GM19468 (cell line): Measurements from ENCODE around the gene TCF25.

ENCODE experiments used
- ATAC-seq: cut with Tn5 transposase; IDR thresholded peaks from one replicate; pipeline ENCODE4 v1.9.1; 2021; ENCODE audit warnings: mild to moderate bottlenecking, moderate library complexity, moderate number of reproducible peaks; ENCODE audit not compliant: unreplicated experiment; ENCODE audit errors: extremely low read depth

TCF25 gene

GRCh38 chr16:89843409-89844350 lies 29.7 kb upstream of the TCF25 start:
- no peak for ATAC-seq

DNA sequence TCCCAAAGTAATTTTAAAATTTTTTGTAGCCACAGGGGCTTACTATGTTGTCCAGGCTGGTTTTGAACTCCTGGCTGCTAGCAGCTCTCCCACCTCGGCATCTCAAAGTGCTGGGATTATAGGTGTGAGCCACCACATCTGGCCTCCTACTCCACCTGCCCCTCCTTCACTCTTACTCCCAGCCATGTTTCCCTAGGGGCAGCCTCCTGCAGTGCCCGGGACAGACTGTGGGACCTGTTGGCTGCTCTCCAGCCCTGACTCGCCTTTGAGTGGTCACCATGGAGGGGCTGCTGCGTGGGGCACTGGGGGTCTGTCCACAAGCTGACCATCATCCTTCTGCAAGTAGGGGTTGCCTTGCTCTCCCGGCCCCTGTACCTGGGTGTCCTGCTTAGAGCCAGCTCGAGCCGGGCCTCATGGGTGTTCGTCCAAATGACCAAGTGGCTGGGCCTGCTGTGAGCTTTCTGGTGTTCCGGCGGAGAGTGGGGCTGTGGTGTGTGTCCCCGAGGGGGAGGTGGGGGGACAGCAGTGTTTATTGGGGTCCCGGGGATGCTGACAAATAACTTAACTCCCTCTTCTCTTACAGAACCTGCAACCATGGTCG lies 28.6 kb upstream of the TCF25 start:
- no peak for ATAC-seq

DNA sequence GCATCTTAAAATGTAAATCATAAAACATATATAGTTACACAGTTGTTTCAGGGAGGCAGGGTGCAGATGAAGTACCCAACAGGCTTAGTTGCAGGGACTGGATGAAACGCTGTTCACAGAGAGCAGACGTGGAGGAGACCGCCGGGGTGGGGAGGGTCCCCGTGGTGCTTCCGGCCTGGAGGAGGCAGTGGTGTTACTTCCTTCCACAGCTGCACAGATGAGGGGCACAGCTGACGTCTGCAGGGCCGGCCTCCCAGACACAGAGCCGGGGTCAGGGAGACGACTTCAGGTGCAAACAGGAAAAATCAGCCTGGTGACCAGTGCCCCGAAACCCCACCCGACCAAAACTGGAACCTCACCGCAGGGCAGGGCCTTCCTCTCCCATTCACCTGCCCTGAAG lies 28.0 kb upstream of the TCF25 start:
- ATAC-seq, result no peak

DNA sequence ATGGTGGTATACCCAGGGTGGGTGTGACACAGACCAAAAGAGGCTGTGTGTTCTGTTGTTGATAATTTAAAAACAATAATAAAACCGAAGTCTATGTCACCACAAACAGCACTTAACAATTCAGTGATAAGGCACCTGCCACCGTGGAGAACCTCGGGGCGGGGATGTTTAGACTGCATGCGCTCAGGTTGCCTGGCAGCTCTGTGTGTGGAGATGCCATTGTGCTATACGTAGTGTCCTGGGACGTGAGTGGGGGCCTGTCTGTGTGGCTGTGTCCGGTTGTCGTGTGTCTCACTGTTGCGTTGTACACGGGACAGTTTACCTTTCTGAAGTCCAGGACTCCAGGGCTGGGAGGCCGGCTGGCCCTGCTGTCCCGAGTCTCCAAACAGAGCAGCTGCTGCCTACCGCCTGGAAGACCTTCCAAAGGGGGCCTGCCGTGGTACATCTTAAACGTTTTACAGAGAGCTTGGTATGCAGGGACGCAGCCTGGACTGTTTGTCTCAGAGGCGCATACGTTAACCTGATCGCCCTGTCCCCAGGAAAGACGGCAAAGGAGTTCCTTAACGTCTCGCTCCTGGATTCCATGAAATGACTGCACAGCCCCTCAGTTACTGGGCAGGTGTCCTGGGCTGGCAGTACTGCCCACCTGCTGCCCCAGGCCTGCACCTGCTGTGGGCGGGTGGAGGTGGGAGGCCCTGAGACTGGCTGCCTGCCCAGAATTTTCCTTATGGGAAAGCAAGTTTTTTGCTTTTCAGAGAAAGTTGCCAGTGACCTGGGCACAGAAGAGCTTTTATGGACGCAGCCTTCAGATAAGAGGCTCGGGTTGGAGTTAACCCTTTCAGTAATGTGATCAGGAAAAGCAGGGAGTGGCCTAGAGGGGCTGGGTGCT lies 26.1 kb upstream of the TCF25 start:
- ATAC-seq, result no peak

DNA sequence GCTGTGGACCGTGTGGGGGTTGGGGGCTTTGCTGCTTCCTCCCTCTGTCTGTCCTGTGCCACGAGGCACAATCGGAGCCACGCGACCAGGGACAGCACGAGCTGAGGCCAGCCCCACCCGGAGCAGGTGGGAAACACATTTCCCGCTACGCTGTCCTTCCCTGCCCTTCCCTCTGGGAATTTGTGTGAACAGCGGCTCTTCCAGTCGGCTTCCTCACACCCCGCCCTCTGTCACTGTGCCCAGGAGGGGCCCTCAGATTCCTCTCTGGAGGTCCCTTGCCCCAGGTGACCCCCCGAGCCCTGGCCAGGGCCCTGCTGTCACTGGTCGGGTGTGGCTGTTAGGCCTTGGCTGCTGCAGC lies 25.5 kb upstream of the TCF25 start:
- ATAC-seq, result no peak

GRCh38 chr16:89848974-89849373 lies 24.4 kb upstream of the TCF25 start:
- no peak for ATAC-seq

- ATAC-seq, result no peak
These were observed 19.9 kb upstream of the TCF25 start for GRCh38 chr16:89853306-89853993.

DNA sequence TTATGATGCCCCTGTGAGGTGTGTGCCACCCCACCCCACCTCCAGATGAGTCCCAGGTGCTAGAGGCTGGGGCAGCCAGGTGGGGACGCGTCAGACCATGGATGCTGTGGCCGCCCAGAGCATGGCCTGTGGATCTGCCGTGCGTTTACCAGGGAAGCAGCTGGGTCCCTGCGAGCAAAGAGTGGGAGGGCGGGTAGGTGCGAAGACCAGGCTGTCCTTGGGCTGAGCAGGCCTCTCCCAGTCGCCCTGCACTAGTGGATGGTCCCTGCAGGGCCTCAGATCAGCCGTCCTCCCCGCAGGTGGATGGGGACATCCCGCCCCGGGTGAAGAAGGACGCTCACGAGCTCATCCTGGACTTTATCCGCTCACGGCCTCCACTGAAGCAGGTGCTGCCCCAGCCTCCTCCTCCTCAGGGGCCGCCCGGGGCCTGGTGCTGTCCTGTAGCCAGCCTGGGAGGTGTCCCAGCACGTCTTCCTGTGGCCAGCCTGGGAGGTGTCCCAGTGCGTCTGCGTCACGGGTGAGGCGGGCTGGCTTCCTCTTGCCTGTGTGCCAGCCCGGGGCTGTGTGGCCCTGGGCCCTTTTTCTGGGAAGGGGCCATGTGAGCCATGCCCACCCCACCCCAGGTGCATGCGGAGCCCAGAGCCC lies 18.0 kb upstream of the TCF25 start:
- no peak for ATAC-seq

GRCh38 chr16:89855986-89856385 lies 17.4 kb upstream of the TCF25 start:
- no peak for ATAC-seq

GRCh38 chr16:89858973-89859614 lies 14.3 kb upstream of the TCF25 start:
- no peak for ATAC-seq

DNA sequence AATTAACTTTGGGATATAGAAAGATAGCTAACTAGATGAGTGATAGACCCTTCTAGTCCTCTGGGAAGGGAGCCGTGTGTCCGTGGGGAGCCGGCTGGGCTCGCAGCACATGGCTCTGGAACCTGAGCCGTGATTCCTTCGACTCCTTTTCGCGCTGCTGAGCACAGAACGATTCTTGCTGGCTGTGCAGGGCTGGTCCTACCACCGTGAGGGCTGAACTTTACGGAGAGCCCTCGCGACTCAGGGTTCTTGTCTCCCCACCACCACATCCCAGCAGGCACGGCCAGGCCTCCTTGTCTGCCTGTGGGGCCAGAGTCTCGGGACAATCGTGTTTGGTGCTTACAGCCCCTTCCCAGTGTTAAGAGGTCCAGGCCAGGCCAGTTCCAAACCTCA lies 13.8 kb upstream of the TCF25 start:
- no peak for ATAC-seq

DNA sequence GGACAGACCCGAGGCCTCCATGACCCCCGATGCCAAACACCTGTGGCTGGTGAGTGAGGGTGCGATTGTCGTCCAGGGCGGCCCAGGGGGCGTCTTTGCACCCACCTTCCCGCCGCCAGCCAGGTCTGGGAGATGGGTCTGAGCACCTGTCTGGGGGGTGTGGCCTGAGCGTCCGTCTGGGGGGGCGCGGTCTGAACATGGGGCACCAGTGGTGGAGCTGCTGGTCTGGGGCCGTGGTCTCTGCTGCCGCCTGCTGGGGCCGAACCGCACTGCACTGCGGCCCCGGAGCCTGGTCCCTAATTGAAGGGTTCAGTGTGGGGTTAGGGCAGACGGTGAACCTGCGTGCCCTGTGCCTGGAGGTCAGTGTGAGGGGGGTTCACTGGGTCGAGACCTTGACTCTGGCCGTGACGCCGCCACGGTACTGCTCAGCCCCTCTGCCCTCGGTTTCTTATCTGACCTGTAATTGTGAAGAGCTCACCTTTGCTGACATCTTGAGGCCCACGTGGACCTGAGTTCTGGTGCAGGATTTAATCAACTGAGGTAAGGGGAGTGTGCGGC lies 12.6 kb upstream of the TCF25 start:
- ATAC-seq, result no peak

DNA sequence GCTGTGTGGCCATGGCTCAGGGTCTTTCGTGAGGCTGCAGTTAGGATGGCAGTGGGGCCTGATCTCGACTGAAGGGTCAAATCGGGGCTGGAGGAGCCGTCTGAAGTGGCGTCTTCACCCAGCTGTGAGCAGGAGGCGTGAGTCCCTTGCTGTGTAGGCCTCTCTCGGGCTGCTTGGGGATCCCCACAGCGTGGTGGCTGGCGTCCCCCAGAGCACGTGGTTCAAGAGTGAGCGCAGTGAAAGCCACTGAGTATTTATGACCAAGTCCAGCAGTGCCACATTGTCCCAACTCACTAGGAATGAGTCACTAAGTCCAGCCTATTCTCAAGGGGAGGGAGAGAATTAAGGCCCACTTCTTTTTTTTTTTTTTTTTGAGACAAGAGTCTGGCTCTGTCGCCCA lies 11.7 kb upstream of the TCF25 start:
- ATAC-seq, result no peak

DNA sequence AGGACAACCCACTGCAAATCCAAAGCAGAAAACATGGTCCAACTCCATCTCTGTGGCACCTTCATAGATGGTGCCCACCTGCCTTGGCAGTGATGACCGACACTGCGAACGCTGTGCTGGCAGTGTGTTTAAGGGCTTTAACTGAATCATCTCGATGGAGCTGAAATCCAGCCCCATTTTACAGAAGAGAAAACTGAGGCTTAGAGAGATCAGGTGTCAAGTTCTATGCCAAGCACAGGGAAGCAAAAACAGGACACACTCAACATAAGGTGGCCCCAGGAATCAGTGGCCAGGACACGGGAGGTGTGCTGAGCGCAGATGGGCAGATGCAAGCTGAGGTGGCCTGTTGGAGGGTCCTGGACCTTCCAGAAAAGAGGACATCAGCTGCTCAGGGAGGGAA lies 10.7 kb upstream of the TCF25 start:
- no peak for ATAC-seq

- peak; percentile 48 for ATAC-seq
These were observed 9.5 kb upstream of the TCF25 start for GRCh38 chr16:89863741-89864526.

DNA sequence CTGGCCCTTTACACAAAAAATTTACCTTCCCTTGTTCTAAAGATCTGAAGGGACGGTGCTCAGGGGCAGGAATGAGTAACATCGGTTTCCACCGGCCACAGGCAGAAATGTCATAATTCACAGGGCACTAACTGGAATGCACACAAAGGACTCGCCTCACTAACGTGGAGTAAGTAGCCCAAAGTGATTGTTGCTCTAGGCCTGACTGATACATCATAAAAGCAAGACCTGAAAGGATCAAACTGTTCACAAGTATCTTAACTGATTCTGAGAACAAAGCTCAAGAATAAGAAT lies 8.9 kb upstream of the TCF25 start:
- no peak for ATAC-seq

- no peak for ATAC-seq
These were observed 5.5 kb upstream of the TCF25 start for GRCh38 chr16:89867918-89868317.

DNA sequence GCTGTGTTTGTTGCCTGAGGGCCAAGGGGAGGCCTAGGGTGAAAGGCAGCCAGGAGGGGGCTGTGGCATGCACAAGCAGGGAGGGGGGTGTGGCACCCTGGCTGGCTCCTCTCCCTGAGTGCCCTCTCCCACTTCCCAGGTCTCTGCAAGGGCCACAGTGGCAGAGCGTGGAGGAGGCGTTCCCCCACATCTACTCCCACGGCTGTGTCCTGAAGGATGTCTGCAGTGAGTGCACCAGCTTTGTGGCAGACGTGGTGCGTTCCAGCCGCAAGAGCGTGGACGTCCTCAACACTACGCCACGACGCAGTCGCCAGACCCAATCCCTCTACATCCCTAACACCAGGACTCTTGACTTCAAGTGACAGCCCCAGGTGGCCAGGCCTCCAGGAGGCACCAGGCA lies 3.5 kb upstream of the TCF25 start:
- ATAC-seq, result no peak

GRCh38 chr16:89870440-89870839 lies 3.0 kb upstream of the TCF25 start:
- no peak for ATAC-seq
